H1 (cell line): Measurements from ENCODE around the gene TTC4. TPM values are rescaled to one million over a fixed set of nuclear protein-coding genes. Genes with fewer than 3 reads are reported as not detected.

Experiments used
- CTCF ChIA-PET: fragments of 300-600 bp; sonication (Branson Sonifier 250); formaldehyde crosslinking; loops from one replicate; lab custom pipeline; 2021; ENCODE audit not compliant: partially characterized antibody; lab: Charles Lee
- POLR2A ChIA-PET: fragments of 300-600 bp; sonication (Branson Sonifier 250); formaldehyde crosslinking; loops from one replicate; lab custom pipeline; 2021; ENCODE audit warnings: inconsistent platforms; ENCODE audit not compliant: partially characterized antibody; lab: Charles Lee
- DNase-seq, 2 experiments: peaks; one replicate each; pipeline versions ENCODE4 v3.0.0 to v3.0.0-alpha.2; 2010 to 2022; ENCODE audit warnings: low spot score in 2 of 2, low read depth in 1 of 2, mixed read lengths in 1 of 2
- FAIRE-seq: peaks from 2 replicates; lab custom pipeline; 2011; peaks lifted over from hg19 to GRCh38; lab: Jason Lieb, UNC
- H2AFZ ChIP-seq: 2 replicates; pipeline ENCODE4 v1.8.1; 2012; ENCODE audit warnings: low read length, inconsistent platforms
- H2AK5ac ChIP-seq: 2 replicates; pipeline ENCODE4 v1.6.1; 2013; ENCODE audit warnings: low read depth, low read length
- H2BK120ac ChIP-seq: replicated peaks from 2 replicates; pipeline ENCODE3; 2013; ENCODE audit warnings: low read depth, low read length, inconsistent platforms
- H2BK12ac ChIP-seq: 2 replicates; pipeline ENCODE4 v1.6.1; 2013; ENCODE audit warnings: low read depth, low read length
- H2BK15ac ChIP-seq: 2 replicates; pipeline ENCODE4 v1.6.1; 2013; ENCODE audit warnings: low read length
- H2BK20ac ChIP-seq: 2 replicates; pipeline ENCODE4 v1.6.1; 2013; ENCODE audit warnings: low read length
- H2BK5ac ChIP-seq: 2 replicates; pipeline ENCODE4 v1.6.1; 2013; ENCODE audit warnings: low read depth, low read length
- H3K14ac ChIP-seq: 2 replicates; pipeline ENCODE4 v1.6.1; 2013; ENCODE audit warnings: inconsistent platforms; ENCODE audit not compliant: insufficient read length
- H3K18ac ChIP-seq: 2 replicates; pipeline ENCODE4 v1.6.1; 2013; ENCODE audit warnings: low read length; ENCODE audit errors: extremely low read depth
- H3K23ac ChIP-seq: 2 replicates; pipeline ENCODE4 v1.6.1; 2013; ENCODE audit warnings: inconsistent platforms; ENCODE audit not compliant: insufficient read length
- H3K23me2 ChIP-seq: 2 replicates; pipeline ENCODE4 v1.6.1; 2013; ENCODE audit warnings: low read depth, low read length
- H3K27ac ChIP-seq: 2 replicates; pipeline ENCODE4 v1.6.1; 2011; ENCODE audit warnings: low read depth, low read length, inconsistent platforms
- H3K27me3 ChIP-seq, 4 experiments: replicated peaks in 1 of 4; 1 replicate in 1 of 4; 2 replicates in 3 of 4; pipeline versions ENCODE4 v1.6.1 to v1.8.1; 2011 to 2013; ENCODE audit warnings: low read length in 3 of 4, mild to moderate bottlenecking in 3 of 4, inconsistent platforms in 2 of 4, mixed read lengths in 2 of 4, moderate library complexity in 1 of 4; ENCODE audit not compliant: control insufficient read depth in 3 of 4, insufficient read depth in 3 of 4; ENCODE audit errors: extremely low read depth in 1 of 4
- H3K36me3 ChIP-seq, 4 experiments: 2 replicates each; pipeline versions ENCODE4 v1.6.1 to v1.8.1; 2011 to 2013; ENCODE audit warnings: mild to moderate bottlenecking in 4 of 4, low read length in 3 of 4, moderate library complexity in 2 of 4, control low read depth in 1 of 4, inconsistent platforms in 1 of 4; ENCODE audit not compliant: insufficient read depth in 4 of 4, control insufficient read depth in 2 of 4
- H3K4ac ChIP-seq: replicated peaks from 2 replicates; pipeline ENCODE3; 2013; ENCODE audit warnings: low read length, low read depth, mixed read lengths, inconsistent platforms; ENCODE audit not compliant: insufficient read length
- H3K4me1 ChIP-seq, 4 experiments: replicated peaks in 1 of 4; 1 replicate in 1 of 4; 2 replicates in 3 of 4; pipeline versions ENCODE4 v1.6.1 to v1.8.1; 2011 to 2013; ENCODE audit warnings: low read length in 3 of 4, inconsistent platforms in 2 of 4, mixed read lengths in 1 of 4; ENCODE audit not compliant: insufficient read depth in 4 of 4, control insufficient read depth in 3 of 4
- H3K4me2 ChIP-seq, 2 experiments: 2 replicates each; pipeline versions ENCODE4 v1.6.1 to v1.8.1; 2011 to 2013; ENCODE audit warnings: low read depth in 2 of 2, low read length in 2 of 2, control low read depth in 1 of 2, inconsistent platforms in 1 of 2, mild to moderate bottlenecking in 1 of 2; ENCODE audit not compliant: insufficient read depth in 1 of 2
- H3K4me3 ChIP-seq, 4 experiments: fragments of 200-600, 300-600 bp in 1 of 4; sonication (generic), shearing (Covaris generic), sonication (Bioruptor Twin) in 1 of 4; 2 replicates each; pipeline versions ENCODE4 v1.5.1 to v1.8.1; 2011 to 2016; ENCODE audit warnings: low read length in 4 of 4, low read depth in 3 of 4, control low read depth in 2 of 4, inconsistent platforms in 2 of 4, mild to moderate bottlenecking in 2 of 4, mixed read lengths in 1 of 4, moderate library complexity in 1 of 4; ENCODE audit not compliant: insufficient read depth in 2 of 4; ENCODE audit errors: extremely low read depth in 1 of 4
- H3K56ac ChIP-seq: replicated peaks from 2 replicates; pipeline ENCODE3; 2013; ENCODE audit warnings: low read depth, mild to moderate bottlenecking, mixed read lengths, low read length, inconsistent platforms; ENCODE audit not compliant: insufficient read length
- H3K79me1 ChIP-seq: 2 replicates; pipeline ENCODE4 v1.6.1; 2013; ENCODE audit warnings: low read depth, low read length, control low read depth
- H3K79me2 ChIP-seq, 2 experiments: 2 replicates each; pipeline versions ENCODE4 v1.6.1 to v1.8.1; 2012 to 2013; ENCODE audit warnings: low read length in 2 of 2, mild to moderate bottlenecking in 2 of 2, inconsistent platforms in 1 of 2; ENCODE audit not compliant: insufficient read depth in 2 of 2, control insufficient read depth in 1 of 2
- H3K9ac ChIP-seq, 4 experiments: replicated peaks in 1 of 4; 1 replicate in 1 of 4; 2 replicates in 3 of 4; pipeline versions ENCODE4 v1.6.1 to v1.8.1; 2011 to 2013; ENCODE audit warnings: low read depth in 3 of 4, low read length in 3 of 4, control low read depth in 2 of 4, mild to moderate bottlenecking in 2 of 4, moderate library complexity in 2 of 4, inconsistent platforms in 1 of 4; ENCODE audit errors: extremely low read depth in 1 of 4
- H3K9me3 ChIP-seq, 2 experiments: 2 replicates each; pipeline versions ENCODE4 v1.6.1 to v1.8.1; 2012 to 2013; ENCODE audit warnings: mild to moderate bottlenecking in 2 of 2, moderate library complexity in 2 of 2, control low read depth in 1 of 2, inconsistent platforms in 1 of 2, low read depth in 1 of 2, low read length in 1 of 2, mixed read lengths in 1 of 2; ENCODE audit not compliant: insufficient read depth in 2 of 2
- H4K20me1 ChIP-seq, 2 experiments: replicated peaks in 1 of 2; 2 replicates each; pipeline versions ENCODE3 to v1.8.1; 2011 to 2013; ENCODE audit warnings: inconsistent platforms in 2 of 2, low read length in 2 of 2, mild to moderate bottlenecking in 1 of 2; ENCODE audit not compliant: insufficient read depth in 2 of 2, control insufficient read depth in 1 of 2
- H4K5ac ChIP-seq: 2 replicates; pipeline ENCODE4 v1.6.1; 2013; ENCODE audit warnings: low read length, low read depth, mixed read lengths, inconsistent platforms; ENCODE audit not compliant: insufficient read length
- H4K8ac ChIP-seq: 2 replicates; pipeline ENCODE4 v1.8.0; 2013; ENCODE audit warnings: mild to moderate bottlenecking, moderate library complexity, low read length, inconsistent platforms; ENCODE audit not compliant: insufficient read depth; ENCODE audit errors: extremely low read depth
- H4K91ac ChIP-seq: replicated peaks from 2 replicates; pipeline ENCODE3; 2013; ENCODE audit warnings: low read length, mixed read lengths, inconsistent platforms; ENCODE audit not compliant: insufficient read length
- ASH2L ChIP-seq: fragments of 200-600, 300-600 bp; sonication (generic); IDR thresholded peaks from one replicate; pipeline ENCODE4 v1.7.1; 2017; ENCODE audit warnings: low read length
- E2F6 ChIP-seq: IDR thresholded peaks from 2 replicates; pipeline ENCODE4 v1.6.1; 2012; ENCODE audit warnings: inconsistent platforms
- HDAC2 ChIP-seq, 2 experiments: fragments of 300-600 bp in 1 of 2; sonication (generic) in 1 of 2; IDR thresholded peaks; 2 replicates each; pipeline ENCODE4 v1.6.1; 2011 to 2012; ENCODE audit warnings: low read depth in 2 of 2, low read length in 2 of 2, mild to moderate bottlenecking in 2 of 2, moderate library complexity in 2 of 2, borderline replicate concordance in 1 of 2, inconsistent platforms in 1 of 2
- POLR2A ChIP-seq, 2 experiments: IDR thresholded peaks; 1 replicate in 1 of 2; 2 replicates in 1 of 2; pipeline ENCODE4 v1.6.1; 2011; ENCODE audit warnings: low read depth in 2 of 2, low read length in 2 of 2, mild to moderate bottlenecking in 2 of 2; ENCODE audit errors: control extremely low read depth in 1 of 2
- RNF2 ChIP-seq: fragments of 200-900, 300-1000 bp; sonication (generic); IDR thresholded peaks from 2 replicates; pipeline ENCODE4 v1.7.1; 2016; ENCODE audit warnings: borderline replicate concordance, low read depth, mild to moderate bottlenecking, antibody characterized with exemption, low read length; ENCODE audit not compliant: poor library complexity, severe bottlenecking; ENCODE audit errors: missing control alignments
- SRF ChIP-seq: IDR thresholded peaks from 2 replicates; pipeline ENCODE4 v1.6.1; 2011; ENCODE audit warnings: mild to moderate bottlenecking, low read depth, low read length, moderate library complexity
- SUZ12 ChIP-seq: fragments of 200-600 bp; sonication (generic); IDR thresholded peaks from 2 replicates; pipeline ENCODE4 v1.6.1; 2012; ENCODE audit warnings: mild to moderate bottlenecking, inconsistent platforms, low read length, moderate library complexity, mixed read lengths
- WGBS, 2 experiments: shearing (Covaris generic) in 1 of 2; methylation state at CpG; one replicate each; pipeline versions ENCODE4 v1.1.6 to v1.1.7; 2013 to 2015; ENCODE audit warnings: low lambda C conversion rate in 2 of 2, mixed read lengths in 2 of 2, inconsistent platforms in 1 of 2, low coverage in 1 of 2, missing lambda C conversion rate in 1 of 2; ENCODE audit not compliant: insufficient replicate concordance in 2 of 2, insufficient coverage in 1 of 2, insufficient read length in 1 of 2; ENCODE audit errors: extremely low coverage in 1 of 2, missing lambda C conversion rate in 1 of 2; 5-methylcytosine and 5-hydroxymethylcytosine counted together
- polyA plus RNA-seq, 7 experiments: library from polyadenylated mRNA; depleted of rRNA in 3 of 7; stranded (reverse) in 5 of 7; unstranded in 2 of 7; fragments of >200 nt in 5 of 7; fragments of 200-250 nt in 2 of 7; gene quantifications; 1 replicate in 5 of 7; 2 replicates in 1 of 7; 4 replicates in 1 of 7; pipeline versions ENCODE4 v1.2.1 to v1.2.3, GENCODE V29; 2011 to 2013; ENCODE audit warnings: missing spikeins in 2 of 7, mixed read lengths in 2 of 7
- total RNA-seq: library from RNA; stranded (reverse); fragmentation: NEBNext Ultra II Directional; extraction: Animal tissue kit (Norgen Biotek cat#: 25700); gene quantifications from 2 replicates; pipeline ENCODE4 v1.2.1, GENCODE V29; 2021

Gene TTC4
- total and polyA plus RNA-seq, 2 of the 8 experiments (the other 6 are each of a cell fraction or from before 2014, with no cell fraction given) = 21.0 to 25.1 TPM

DNA sequence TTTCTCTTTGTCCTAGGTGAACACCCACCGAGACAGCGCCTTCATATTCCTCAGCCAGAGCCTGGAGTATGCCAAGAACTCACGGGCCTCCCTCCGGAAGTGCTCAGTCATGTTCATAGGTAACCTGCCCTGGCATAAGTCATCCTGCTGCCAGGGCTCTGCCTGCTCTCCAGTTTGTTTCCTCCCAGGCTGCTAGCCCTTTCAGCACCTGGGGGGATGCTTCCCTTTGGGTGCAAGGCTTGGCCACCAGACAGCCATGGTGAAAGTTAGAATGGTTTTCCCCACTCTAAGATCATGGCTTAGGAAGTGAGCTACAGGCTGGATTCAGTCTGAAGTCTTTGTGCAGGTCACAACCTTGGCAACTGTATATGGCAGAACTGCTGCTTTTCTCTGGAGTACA, 9.2 kb upstream of the TTC4 start:
- FAIRE-seq = no peak
- H2BK120ac ChIP-seq = no peak overlapping the region

More for the DNA sequence above, 9.2 kb upstream of the TTC4 start:
- Histone ChIP-seq H3K14ac (no peak overlapping the region), H3K79me2 (no peaks in the 10 kb centered on the region), H3K4me2 (no peak overlapping the region), H3K23me2 (no peaks in the 10 kb centered on the region), H3K9ac (no peak overlapping the region), H4K5ac (no peak overlapping the region), H3K4me1 (no peaks in the 10 kb centered on the region), H3K27ac (no peak overlapping the region), H3K4me3 (no peak overlapping the region), H4K91ac (no peak overlapping the region), H2BK12ac (no peak overlapping the region), H2AFZ (no peak overlapping the region), H3K56ac (no peak overlapping the region), H2BK5ac (no peak overlapping the region), H3K36me3 (no peaks in the 10 kb centered on the region), H4K20me1 (no peaks in the 10 kb centered on the region), H2AK5ac (no peak overlapping the region), H3K23ac (no peak overlapping the region), H4K8ac (no peak overlapping the region)
- no peak for DNase-seq
- CTCF ChIA-PET = interaction anchor here (1.1 kb wide), 1 partner anchor 194 kb away, joined by 3 read pairs; no protein-coding TSS in a partner anchor
- TF ChIP-seq ASH2L (no peak), HDAC2 (IDR thresholded peaks at IDR 0.05; ENCODE audit: borderline replicate concordance in 1 of 2, low read depth in 2 of 2, low read length in 2 of 2) (no peak), SUZ12 (no peak), E2F6 (no peak), SRF (no peak), POLR2A (IDR thresholded peaks at IDR 0.05; ENCODE audit: control extremely low read depth in 1 of 2, low read depth in 2 of 2, low read length in 2 of 2) (no peak), RNF2 (no peak)
- TF ChIP-seq, all 59 proteins: peak for 0
- Histone ChIP-seq H2BK15ac (no peak overlapping the region), H3K79me1 (no peaks in the 10 kb centered on the region), H3K18ac (no peak overlapping the region), H2BK20ac (no peak overlapping the region), H3K4ac (no peak overlapping the region), H3K27me3 (peaks cover 0 to 11% (median 4%) of the 10 kb centered on the region in 4 experiments; a peak in 4 of 7 replicates), H3K9me3 (no peaks in the 10 kb centered on the region)
- POLR2A ChIA-PET = no interaction called here
- WGBS, 2 experiments = 77% methylated on average over 4 of the region's 4 CpGs; no CpG with 5 or more reads in 1 of the 2 experiments
